HEK293T (cell line): ENCODE results near the gene RPL10A.

Source experiments
- ELF4 ChIP-seq: fragments of 450-650 bp; IDR thresholded peaks from 2 replicates; pipeline ENCODE4 v1.6.1; 2017; ENCODE audit warnings: antibody characterized with exemption
- LEF1 ChIP-seq: fragments of 450-650 bp; IDR thresholded peaks from 2 replicates; pipeline ENCODE4 v1.6.1; 2017; ENCODE audit warnings: mild to moderate bottlenecking, borderline replicate concordance
- NFRKB ChIP-seq: fragments of 450-650 bp; IDR thresholded peaks from 2 replicates; pipeline ENCODE4 v1.6.1; 2016; ENCODE audit warnings: mild to moderate bottlenecking, moderate library complexity
- SP1 ChIP-seq: fragments of 450-650 bp; IDR thresholded peaks from 2 replicates; pipeline ENCODE4 v1.6.1; 2017

GRCh38 chr6:35435074-35435837 lies 32.9 kb upstream of the RPL10A start:
- TF ChIP-seq ELF4 (no peak), SP1 (no peak), NFRKB (no peak), LEF1 (no peak)
